ENCODE measurements around the gene OSBPL1A.

DNA sequence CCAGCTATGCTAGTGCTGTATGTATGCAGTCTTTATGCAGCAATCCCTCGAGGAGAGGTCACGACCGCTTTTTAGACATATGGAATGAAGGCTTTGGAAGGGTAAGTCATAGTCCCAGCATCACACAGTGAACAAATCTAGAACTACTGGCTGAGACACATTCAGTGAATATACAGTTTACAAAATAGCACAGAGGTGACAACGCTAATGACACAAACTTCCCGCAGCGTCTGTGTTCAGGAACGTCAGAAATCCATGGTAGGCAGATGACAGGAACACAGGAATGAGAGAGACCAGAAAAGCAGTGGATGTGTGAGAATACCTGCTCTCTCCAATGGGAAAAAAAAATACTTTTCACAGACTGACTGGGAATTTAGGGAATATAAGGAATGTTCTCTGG, 229.1 kb downstream of the OSBPL1A start:
- TF ChIP-seq, protein P1, sequence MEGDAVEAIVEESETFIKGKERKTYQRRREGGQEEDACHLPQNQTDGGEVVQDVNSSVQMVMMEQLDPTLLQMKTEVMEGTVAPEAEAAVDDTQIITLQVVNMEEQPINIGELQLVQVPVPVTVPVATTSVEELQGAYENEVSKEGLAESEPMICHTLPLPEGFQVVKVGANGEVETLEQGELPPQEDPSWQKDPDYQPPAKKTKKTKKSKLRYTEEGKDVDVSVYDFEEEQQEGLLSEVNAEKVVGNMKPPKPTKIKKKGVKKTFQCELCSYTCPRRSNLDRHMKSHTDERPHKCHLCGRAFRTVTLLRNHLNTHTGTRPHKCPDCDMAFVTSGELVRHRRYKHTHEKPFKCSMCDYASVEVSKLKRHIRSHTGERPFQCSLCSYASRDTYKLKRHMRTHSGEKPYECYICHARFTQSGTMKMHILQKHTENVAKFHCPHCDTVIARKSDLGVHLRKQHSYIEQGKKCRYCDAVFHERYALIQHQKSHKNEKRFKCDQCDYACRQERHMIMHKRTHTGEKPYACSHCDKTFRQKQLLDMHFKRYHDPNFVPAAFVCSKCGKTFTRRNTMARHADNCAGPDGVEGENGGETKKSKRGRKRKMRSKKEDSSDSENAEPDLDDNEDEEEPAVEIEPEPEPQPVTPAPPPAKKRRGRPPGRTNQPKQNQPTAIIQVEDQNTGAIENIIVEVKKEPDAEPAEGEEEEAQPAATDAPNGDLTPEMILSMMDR (IDR thresholded peaks at IDR 0.05): no peak
- TF ChIP-seq POLR2A (IDR thresholded peaks at IDR 0.05): no peak

All from esophagus squamous epithelium (tissue), 4 donors.